ENCODE results near the gene ARHGAP30.
A peak's percentile ranks its signal among the peaks of the same experiment; 100 is the strongest.
"Not testable (repeated sequence)": the region's sequence is repeated elsewhere in the genome, so short reads cannot be mapped to it uniquely, and the experiment has no call there.

Gene ARHGAP30

GRCh38 chr1:161071886-161072371, 2.2 kb upstream of the ARHGAP30 start:
- peak; percentile 53 for DNase-seq (ENCODE audit: low spot score)

- no peak for DNase-seq (ENCODE audit: low spot score)
Measured at GRCh38 chr1:161070761-161071160, 1.1 kb upstream of the ARHGAP30 start.

GRCh38 chr1:161069241-161069640, 450 bp downstream of the ARHGAP30 start:
- no peak for DNase-seq (ENCODE audit: low spot score)

GRCh38 chr1:161068306-161069234, 1.1 kb downstream of the ARHGAP30 start:
- DNase-seq (ENCODE audit: low spot score) = no peak

- DNase-seq (ENCODE audit: low spot score) = no peak
Measured at GRCh38 chr1:161066694-161067093, 3.0 kb downstream of the ARHGAP30 start.

GRCh38 chr1:161065681-161066080, 4.0 kb downstream of the ARHGAP30 start:
- not testable (repeated sequence) for DNase-seq (ENCODE audit: low spot score)

- not testable (repeated sequence) for DNase-seq (ENCODE audit: low spot score)
Measured at GRCh38 chr1:161063936-161064335, 5.8 kb downstream of the ARHGAP30 start.

GRCh38 chr1:161061419-161061818, 8.3 kb downstream of the ARHGAP30 start:
- DNase-seq (ENCODE audit: low spot score) = no peak

GRCh38 chr1:161059293-161059692, 10.4 kb downstream of the ARHGAP30 start:
- DNase-seq (ENCODE audit: low spot score) = no peak

GRCh38 chr1:161054805-161055204, 14.9 kb downstream of the ARHGAP30 start:
- no peak for DNase-seq (ENCODE audit: low spot score)

GRCh38 chr1:161054232-161054631, 15.5 kb downstream of the ARHGAP30 start:
- DNase-seq (ENCODE audit: low spot score) = no peak

GRCh38 chr1:161052899-161053298, 16.8 kb downstream of the ARHGAP30 start:
- no peak for DNase-seq (ENCODE audit: low spot score)

GRCh38 chr1:161051219-161051618, 18.5 kb downstream of the ARHGAP30 start:
- DNase-seq (ENCODE audit: low spot score) = no peak

GRCh38 chr1:161048949-161049722, 20.6 kb downstream of the ARHGAP30 start:
- DNase-seq (ENCODE audit: low spot score) = no peak

GRCh38 chr1:161047436-161048420, 22.0 kb downstream of the ARHGAP30 start:
- DNase-seq (ENCODE audit: low spot score) = no peak

GRCh38 chr1:161046605-161047228, 23.0 kb downstream of the ARHGAP30 start:
- no peak for DNase-seq (ENCODE audit: low spot score)

GRCh38 chr1:161045736-161046604, 23.7 kb downstream of the ARHGAP30 start, which contains the start of gene USF1:
USF1 (minus strand) TSS chr1:161045977; CDS start chr1:161043275, 2,702 bp downstream.
- DNase-seq (ENCODE audit: low spot score) = peak; percentile 95

- DNase-seq (ENCODE audit: low spot score) = peak; percentile 67
Measured at GRCh38 chr1:161044908-161045735, 24.6 kb downstream of the ARHGAP30 start.

GRCh38 chr1:161044535-161044907, 25.2 kb downstream of the ARHGAP30 start:
- DNase-seq (ENCODE audit: low spot score) = no peak

Data from SW480 (cell line).